Measurements from ENCODE around the gene SPTBN1. TPM values are rescaled to one million over a fixed set of nuclear protein-coding genes. Genes with fewer than 3 reads are reported as not detected.

SPTBN1 gene
- total RNA-seq, 1 donor from 2014 or later: 501 TPM

DNA sequence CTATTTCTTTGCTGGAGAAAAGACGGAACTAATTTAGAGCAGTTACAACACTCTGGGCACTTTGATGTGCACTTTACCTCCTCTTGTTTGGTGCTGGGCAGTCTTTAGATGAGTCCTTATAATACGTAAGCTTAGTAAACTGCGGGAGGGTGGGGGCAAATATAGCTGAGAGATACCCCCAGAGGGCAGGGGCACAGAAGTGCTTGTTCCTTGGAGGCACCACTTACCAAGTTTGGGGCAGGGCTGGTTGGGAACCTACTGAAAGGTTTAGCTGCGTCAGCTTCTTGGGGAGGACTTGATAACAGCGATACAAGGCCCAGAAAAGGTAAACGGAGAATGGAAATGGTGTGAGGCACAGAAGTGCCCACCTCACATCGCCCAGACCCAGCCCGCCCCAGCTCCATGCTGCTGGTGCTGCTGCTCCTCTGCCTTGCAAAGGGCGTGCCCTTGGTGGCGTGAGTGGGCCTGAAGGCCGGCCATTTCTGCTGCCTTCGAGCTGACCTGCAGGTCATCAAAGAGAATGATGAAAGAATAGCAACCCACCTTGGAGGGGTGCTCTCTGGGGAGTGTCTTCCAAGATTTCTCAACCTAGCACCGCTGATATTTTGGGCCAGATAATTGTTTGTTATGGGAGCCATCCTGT lies 139.2 kb downstream of the SPTBN1 start:
- DNase-seq: no peak

GRCh38 chr2:54595999-54596902 lies 140.1 kb downstream of the SPTBN1 start:
- no peak for DNase-seq

DNA sequence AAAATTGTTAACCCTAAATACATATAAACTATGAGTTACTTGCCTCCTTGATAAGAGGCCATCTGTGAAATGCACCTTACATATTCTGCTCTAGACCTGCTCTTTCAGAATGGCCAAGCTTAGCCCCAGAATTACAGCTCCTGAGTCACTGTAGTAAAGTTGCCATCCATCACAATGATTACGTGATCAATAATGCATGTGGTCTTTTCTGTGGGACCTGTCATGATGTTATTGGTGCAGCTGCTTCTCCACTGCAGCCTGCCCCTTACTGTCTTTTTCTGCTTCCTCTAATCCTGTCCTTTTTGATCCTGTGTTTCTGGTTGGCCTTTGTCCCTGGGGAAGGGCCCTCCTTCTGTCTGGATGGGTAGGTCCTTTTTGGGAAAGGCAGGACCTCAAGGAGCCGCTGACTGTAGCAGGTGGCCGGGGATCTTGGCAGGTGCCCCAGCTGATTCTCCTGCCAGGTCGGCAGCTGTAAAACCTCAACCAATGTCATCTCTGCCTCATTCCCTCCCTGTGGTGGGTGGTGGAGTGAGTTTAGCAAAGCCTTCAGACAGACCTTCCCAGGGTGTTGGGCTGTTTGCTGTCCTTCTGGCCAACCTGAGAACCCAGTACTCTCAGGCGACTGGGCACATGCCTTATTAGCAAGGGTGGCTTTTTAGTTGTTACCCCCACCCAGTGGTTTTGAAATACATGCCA lies 141.2 kb downstream of the SPTBN1 start:
- no peak for DNase-seq

GRCh38 chr2:54598347-54599325 lies 142.5 kb downstream of the SPTBN1 start:
- no peak for DNase-seq

GRCh38 chr2:54599326-54599710 lies 143.2 kb downstream of the SPTBN1 start:
- no peak for DNase-seq

DNA sequence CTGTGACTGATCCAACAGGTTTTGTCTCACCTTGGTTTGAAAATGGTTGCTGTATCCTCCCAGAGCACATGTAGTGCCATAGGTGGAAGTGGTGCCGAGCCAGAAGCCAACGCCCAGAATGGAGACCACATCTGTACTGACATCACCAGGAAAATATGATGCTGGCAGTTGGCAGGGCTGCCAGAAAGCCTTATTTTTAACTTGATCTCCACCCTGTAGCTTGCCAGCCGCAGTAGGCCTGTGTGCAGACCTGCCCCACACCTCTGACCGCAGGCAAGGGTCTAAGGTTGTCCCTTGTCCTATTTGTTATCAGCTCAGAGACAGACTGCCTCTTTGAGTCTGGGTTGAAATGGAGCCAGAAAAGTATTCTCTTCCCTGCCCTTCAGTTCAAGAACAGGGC lies 143.8 kb downstream of the SPTBN1 start:
- DNase-seq: no peak

DNA sequence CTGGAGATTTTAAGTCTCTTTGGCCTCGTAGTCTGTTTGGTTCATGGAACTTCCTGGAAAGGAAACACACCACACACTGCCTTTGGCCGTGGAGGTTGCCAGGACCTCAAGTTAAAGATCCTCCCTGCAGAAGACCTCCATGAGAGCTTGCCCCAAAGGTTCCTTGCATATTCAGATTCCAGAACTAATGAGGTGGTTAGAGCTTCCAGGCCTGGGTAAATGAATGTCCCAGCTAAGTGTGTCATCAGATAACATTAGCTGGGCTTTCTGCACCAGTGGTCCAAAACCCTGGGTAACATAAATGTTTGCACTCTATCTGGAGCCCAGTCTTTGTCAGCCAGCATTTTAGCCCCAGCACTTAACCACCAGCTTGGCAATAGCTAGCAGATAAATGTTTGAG lies 145.2 kb downstream of the SPTBN1 start:
- DNase-seq: no peak

DNA sequence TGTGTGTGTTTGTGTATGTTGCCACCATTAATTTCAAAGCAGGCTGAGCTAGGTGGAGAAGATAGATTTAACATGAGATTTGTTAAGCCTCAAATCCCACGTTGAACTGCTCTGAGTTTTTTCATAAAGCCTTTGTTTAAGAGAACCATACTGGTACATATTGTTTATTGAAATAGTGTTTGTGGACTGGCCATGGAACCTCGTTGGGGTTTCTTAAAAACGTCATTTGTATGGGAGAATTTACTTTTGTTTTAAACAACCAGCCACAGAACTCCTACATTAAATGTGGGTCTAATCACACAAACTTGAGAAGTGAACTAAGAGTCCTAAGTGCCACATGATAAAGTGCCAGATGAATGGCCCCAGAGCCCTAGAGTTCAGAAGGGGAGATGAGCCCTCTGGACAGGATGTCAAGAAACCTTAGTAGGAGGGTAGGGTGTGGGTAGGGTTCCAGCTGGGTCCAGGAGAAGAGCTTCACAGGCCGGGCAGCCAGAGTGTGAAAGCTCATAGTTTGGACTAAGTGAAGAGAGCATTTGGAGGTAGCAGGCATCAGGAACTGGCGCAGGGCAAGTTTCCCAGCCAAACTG lies 146.7 kb downstream of the SPTBN1 start:
- DNase-seq: no peak

- DNase-seq: no peak
Observed at GRCh38 chr2:54603357-54603756, 147.2 kb downstream of the SPTBN1 start.

DNA sequence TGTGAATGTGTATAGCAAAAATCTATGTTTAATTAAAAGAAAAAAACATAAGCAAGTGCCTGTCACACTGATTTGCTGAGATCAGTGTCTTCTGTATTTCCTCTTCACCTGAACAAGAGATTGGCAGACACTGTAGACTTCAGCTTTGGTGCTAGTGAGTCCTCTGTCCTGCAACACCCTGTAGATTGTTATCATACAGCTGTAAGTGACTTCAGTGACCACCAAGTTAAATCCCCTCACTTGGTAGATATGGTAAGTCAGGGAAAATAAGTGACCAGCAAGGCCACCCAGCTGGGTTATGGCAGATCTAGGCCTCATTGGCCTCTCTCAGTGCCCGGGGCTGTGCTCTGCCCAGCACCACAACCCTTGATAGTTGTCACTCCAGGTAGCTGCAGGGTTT lies 147.7 kb downstream of the SPTBN1 start:
- no peak for DNase-seq

DNA sequence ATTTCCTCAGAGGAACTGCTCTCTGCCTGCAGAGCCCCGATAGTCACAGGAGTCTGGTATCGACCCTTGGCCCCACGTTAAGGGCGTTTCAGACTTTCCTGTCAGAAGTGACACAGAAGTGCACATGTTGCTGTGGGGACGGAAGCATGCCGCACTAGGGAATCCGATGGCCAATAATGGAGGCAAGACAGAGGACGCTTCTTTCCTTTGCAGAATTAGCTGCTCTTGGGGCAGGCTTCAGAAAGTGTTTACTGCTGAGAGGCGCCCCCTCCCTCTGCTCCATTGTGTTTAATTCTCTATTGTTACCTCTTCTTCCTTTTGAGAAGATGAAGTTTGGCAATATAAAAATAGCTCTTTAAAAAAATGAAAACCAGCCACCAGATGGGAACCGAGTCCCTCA lies 148.7 kb downstream of the SPTBN1 start:
- no peak for DNase-seq

GRCh38 chr2:54605836-54606235 lies 149.7 kb downstream of the SPTBN1 start:
- no peak for DNase-seq

GRCh38 chr2:54606393-54606958 lies 150.3 kb downstream of the SPTBN1 start:
- peak; percentile 21 for DNase-seq

GRCh38 chr2:54608224-54608623 lies 152.1 kb downstream of the SPTBN1 start:
- no peak for DNase-seq

DNA sequence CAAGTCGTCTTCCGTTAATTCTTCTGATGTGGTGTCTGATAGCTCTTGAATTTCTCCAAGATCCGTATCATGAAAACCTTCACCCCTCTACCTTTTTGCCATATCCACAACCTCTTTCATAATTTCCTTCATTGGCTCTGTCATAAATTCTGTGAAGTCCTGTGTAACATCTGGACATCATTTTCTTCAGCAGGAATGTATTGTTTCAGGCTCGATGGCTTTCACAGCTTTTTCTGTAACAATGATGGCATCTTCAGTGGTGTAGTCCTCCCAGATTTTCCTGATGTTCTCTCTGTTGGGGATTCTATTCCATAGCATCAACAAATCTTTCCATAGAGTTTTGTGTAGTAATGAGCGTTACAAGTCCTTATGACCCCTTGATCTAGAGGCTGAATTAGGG lies 153.1 kb downstream of the SPTBN1 start:
- DNase-seq: no peak

DNA sequence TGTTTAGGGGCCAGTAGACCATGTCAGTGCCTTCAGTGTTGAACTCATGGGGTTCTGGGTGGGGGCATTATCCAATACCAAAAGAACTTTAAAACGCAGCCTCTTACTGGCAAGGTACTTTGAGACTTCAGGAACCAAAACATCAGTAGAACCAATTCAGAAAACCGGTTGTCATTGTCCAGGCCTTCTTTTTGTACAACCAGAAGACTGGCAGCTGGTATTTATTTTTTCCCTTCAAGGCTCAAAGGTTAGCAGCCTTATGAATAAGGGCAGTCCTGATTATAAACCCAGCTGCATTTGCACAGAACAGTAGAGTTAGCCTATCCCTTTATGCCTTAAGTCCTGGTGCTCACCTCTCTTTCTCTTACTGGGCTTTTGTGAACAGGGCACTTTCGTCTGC lies 153.5 kb downstream of the SPTBN1 start:
- DNase-seq: no peak

DNA sequence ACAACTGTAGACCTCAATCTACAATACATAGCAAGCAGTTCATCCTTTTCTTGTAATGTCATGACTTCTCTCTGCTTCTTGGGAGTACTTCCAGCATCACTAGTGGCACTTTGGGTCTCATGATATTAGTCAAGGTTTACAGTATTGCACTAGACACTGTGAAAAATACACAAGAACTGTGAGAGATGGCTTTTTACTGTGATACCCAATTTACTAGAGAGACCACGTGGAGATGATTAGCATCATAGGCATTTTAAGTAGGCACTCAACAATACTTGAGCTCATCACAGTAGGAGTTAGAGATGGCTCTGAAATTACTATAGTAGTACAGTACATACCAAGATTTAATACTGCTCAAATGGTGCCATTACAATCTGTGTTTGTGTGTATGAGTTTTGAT lies 154.6 kb downstream of the SPTBN1 start:
- no peak for DNase-seq

- DNase-seq: no peak
Observed at GRCh38 chr2:54611830-54612545, 155.9 kb downstream of the SPTBN1 start.

DNA sequence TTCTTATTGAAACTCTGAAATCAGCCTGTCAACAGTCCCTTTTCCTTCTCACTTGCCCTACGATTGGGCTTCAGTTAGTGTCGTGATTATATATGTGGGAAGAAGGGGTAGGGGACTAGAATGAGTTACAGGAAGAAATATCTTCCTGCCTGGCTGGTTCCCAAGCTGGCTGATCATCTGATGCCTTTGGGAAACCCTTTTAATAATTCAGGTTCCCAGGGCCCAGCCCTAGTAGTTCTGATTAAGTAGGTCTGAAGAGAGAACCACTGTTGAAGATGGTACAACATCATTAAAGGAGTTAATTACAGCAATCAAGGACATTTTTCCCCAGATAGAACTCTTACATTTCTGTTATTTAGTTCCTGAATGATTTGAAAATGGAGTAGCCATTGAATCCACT lies 157.3 kb downstream of the SPTBN1 start:
- no peak for DNase-seq

- no peak for DNase-seq
Observed at GRCh38 chr2:54613794-54614257, 157.7 kb downstream of the SPTBN1 start.

Data from occipital lobe (tissue), 2 donors.